ENCODE data around the gene HDAC4.

HDAC4 gene

DNA sequence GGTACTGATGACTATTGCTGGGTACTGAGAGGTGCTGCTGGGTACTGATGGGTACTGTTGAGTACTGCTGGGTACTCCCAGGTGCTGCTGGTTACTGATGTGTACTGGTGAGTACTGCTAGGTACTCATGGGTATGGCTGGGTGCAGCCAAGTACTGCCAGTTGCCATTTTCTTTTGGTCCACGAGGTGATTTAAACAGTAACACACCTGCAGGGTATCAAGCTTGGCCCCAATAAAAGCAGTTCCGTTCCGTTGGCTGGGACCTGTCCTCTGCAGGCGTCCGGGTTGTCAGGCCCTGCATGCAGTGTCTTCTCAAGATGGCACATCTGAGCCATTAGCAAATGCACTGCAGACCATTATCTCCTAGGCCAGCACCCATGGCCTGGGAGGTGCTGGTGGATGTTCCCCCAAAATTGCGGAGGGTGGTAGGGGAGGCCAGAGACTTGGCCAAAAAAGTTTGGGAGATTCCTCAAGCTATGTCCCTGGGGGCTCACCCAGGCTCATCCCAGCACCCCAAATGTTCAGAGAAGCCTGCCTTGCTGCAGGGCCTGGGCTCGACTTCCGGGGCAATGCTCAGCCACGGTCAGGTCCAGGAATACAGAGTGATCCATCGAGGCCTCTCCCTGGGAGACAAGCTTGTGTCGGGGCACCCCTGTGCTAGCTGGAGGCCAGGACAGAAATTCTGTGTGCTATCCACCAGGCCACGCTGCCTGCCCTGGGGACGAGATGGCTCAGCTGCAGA is 387.7 kb downstream of the HDAC4 start:
- no peak for DNase-seq

DNA sequence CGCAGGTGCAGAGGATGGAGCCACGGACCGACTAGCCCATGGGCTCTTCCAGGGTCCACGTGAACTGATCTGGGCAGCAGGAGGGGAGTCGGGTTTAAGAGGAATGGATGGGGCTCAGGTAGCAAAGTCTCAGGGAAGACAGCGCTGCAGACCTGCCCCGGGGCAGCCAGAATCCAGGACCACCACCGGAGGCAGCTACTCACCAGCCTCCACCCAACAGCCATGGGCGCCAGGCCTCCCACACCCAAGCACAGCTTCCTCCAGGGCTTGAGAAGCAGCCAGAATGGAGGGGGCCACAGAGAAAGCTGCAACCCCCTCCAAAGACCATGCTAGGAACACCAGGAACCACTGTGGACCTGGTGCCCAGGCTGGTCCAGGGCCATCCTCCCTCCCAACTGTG is 388.6 kb downstream of the HDAC4 start:
- no peak for DNase-seq

DNA sequence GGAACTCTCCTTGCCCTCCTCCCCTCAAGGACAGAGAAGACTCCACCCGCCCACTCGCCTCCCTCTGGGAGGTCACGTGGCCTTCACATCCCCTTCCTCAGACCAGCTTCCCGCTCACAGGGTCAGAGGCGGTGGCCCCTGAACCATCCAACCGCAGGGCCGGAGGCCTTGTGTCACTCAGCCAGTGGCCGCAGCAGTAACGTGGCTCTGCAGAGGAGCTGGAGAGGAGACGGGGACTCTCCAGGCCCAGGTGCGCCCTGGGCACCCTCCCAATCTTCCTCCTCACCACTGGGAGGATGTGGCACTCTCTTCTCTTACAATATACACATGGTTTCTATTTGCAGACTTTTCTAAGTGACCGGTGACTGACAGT is 391.2 kb downstream of the HDAC4 start:
- DNase-seq = no peak

- DNase-seq = no peak
These were observed 391.9 kb downstream of the HDAC4 start for GRCh38 chr2:239008677-239009588.

DNA sequence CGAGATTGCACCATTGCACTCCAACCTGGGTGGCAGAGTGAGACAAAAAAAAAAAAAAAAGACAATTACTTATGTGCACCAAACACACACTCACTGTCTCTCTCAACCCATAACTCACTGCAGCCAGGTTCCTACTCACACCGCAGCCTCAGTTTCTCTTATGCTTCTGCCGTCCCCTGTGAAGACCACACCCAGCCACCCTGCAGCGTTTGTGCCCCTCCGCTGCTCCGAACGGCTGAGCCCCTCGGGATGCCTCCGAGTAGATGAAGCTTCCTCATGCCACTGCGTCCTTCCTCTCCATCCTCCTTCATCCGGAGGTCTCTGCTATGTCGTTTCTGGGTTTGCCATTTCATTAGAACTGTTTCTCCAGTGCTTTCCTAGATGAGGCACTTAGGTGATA is 392.8 kb downstream of the HDAC4 start:
- no peak for DNase-seq

DNA sequence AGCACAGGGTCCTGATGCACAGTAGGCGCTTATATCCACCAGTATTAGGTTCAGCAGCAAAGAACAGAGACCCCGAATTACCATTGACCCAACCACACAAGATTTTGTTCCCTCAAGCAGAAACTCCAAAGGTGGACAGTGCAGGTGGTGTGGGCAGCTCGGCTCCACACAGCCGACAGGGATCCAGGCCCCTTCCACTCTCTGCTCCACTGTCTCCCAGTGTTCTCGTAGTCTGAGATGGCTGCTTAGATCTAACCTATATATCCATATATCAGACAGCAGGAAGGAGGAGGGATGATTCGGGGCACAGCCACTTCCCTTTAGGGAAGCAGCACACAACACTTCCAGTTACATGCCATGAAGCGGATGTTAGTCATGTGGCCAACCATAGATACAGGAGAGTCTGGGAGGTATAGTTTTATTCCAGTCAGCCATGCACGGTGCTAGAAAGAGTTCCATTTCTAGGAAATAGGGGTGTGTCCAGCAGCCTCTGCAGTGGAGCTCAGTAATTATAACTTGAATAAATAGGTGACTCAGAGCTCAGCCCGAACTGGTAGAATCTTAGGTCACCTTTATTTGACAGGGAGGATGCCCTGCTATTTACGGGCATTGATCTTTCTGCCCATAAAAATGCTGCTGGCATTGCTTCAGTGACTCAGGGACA is 394.1 kb downstream of the HDAC4 start:
- no peak for DNase-seq

DNA sequence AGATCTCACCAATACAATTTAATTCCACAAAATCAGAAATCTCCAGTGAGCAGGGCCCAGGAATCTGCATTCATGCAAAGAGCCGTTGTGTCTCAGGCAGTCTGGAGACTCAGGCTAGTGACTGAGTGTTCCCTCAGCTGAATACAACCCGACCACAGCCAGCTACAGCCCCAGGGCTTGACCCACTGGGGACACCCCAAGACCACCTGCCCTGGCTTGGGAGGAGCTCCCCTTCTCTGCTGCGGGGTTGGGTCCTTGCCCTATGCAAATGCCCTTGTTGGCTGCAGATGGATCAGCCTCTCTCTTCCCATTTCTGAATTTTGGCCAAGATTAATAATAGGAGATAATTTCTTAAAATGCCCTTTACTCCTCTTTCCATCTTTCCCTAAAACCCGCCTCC is 395.2 kb downstream of the HDAC4 start:
- no peak for DNase-seq

- DNase-seq = no peak
These were observed 396.4 kb downstream of the HDAC4 start for GRCh38 chr2:239004274-239005015.

DNA sequence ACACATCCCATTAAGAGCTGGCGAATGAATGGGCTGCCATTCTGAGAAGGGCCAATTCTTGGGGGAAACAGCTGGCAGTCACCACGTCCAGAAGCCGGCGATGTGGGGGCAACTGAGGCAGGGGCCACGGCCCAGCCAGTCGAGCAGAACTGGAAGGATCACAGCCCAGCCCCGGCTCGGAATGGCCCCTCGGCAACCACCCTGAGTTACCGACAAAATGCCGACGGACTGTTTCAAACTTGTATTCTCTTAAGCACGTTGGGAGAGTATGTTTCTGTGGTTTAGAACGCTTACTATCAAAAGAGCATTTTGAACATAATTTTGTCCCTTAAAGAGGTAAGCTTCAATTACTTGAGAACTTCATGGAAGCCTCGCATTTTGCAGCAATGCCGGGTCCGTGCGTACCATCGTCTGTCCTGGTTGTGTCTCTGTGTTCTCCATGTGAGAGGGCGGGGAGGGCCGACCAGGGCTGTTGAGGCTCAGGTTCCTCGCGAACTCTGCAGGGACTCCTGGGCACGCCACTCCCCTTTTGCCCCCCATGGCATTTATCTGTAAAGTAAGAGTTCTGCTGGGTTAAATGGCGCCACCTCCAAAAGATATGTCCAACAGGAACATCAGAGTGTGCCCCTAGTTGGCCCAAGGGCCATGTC is 397.1 kb downstream of the HDAC4 start:
- DNase-seq = no peak

DNA sequence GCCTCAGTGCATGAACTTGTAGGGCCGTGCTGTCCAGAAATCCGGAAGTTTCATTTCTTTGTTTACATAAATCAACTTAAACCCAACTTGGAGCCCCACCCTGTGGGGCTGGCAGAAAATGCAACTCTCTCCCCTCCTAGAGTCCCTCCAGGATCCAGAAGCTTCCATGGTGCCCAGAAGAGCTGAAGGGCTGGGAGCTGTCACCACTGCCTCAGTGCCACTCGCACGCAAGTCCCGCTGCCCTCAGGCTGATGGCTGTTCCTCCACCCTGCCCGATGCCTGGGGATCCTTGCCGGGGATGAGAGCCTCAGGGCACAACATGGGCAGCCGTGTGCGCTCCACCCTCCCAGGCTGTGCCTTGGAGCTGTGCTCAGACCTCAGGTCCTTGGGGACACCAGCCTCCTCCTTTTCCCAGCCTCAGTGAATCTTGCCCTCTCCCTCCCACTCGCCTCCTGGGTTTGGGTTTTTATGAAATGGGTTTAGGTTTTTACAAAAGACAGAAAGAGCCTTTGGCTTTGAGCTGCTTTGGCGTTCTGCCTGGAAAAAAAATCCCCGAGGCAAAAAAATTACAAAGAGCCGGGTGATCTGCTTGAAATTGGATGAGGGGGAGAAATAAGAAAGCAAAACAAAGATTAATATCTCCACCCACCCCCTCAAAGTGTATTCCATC is 397.7 kb downstream of the HDAC4 start:
- no peak for DNase-seq

DNA sequence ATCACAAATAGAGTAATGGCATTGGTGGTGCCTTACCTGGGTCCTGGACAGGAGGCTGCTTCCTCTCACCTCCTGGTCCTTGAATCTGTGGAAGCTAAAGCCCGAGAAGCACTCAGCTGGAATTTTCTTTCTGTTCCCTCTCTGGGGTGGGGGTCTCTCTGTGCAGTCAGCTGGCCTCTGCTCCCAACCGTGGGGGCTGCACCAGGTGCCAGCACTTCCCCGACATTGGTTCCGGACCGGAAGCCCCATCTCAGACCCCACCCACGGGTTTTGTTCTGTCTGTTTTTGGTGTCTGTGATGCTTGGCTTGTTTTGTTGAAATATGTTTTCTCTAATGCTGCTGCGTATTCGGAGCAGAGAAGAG is 398.2 kb downstream of the HDAC4 start:
- DNase-seq = no peak

DNA sequence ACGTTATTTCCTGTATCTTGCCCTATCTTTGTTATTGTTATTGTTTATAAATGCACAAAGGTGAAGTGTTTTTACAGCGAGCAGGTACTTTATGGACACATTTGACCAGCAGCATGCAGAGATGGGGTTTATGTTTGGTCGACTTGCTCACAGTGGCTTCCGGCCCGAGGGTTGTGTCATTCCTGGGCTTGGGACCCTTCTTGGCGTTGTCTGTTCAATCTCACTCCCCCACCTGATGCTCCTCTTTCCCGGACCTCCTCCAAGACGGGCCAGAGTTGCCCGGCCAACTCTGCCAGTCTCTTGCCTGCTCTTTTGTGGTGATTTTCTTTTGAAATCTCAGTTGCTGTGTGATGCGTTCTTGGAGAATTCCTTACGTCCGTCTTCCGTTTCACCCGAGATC is 399.0 kb downstream of the HDAC4 start:
- no peak for DNase-seq

DNA sequence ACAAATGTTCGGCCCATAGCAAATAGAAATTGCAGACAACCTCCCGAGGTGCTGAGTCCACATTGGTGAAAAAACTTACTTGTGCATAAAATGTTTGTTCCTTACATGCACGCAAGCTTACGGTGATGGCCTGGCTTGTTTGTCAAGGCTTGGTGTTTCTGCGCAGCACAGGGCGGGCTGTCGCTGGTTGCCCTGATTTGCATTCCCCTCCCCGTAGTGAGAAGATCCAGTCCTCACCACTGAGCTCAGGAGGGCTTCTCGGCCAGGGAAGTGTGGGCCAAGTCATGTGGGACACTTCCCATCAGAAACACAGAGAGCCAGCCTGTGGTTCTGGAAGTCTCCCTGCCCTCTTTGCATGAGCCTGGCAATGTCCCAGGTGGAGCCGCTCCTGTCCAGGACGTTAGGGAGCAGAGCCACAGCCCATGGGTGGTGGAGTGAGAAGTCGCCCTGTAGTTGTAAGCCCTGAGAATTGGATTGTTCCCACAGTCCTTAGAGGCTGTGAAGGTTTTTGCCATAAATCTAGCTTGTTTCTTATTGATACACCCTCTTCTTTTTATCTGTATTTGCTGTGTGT is 400.2 kb downstream of the HDAC4 start:
- no peak for DNase-seq

DNA sequence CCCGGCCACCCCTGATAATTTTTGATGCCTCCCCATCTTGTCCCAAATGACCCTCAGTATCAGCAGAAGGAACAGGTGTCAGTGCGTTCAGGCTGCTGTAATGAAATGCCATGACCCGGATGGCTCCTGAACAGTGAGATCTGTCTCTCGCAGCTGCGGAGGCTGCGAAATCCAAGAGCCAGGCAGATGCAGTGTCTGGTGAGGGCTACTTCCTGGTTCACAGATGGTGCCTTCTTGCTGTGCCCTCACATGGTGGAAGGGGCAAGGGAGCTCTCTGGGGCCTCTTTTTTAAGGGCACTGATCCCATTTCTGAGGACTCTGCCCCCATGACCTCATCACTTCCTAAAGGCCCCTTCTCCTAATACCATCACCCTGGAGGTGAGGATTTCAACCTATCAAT is 400.7 kb downstream of the HDAC4 start:
- no peak for DNase-seq

GRCh38 chr2:238999291-238999741 is 401.5 kb downstream of the HDAC4 start:
- no peak for DNase-seq

DNA sequence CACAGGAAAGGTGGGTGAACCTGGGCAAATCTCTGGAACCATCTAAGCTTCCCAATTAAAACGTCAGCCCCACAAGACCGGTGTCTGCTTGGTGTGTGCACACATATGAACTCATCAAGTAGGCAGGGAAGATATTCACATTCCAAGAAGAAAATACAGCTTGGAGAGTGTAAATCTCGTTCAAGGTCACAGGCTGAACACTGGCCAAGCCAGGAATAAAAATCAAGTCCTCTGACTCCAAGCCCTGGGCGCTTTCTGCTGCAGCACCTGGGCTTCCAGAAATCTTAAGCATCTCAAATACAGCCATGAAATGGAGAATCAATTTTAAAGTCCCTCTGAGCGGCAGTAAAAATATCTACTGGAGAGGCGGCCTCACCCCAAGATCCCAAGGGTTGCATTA is 402.0 kb downstream of the HDAC4 start:
- no peak for DNase-seq
